ENCODE results near the gene ZSWIM5.
"Not testable (repeated sequence)": the region's sequence is repeated elsewhere in the genome, so short reads cannot be mapped to it uniquely, and the experiment has no call there.

ZSWIM5 gene

GRCh38 chr1:45205011-45205909 is 1.1 kb downstream of the ZSWIM5 start:
- no peak for FAIRE-seq
- DNase-seq (ENCODE audit: insufficient read length, low spot score): peak; percentile 19

DNA sequence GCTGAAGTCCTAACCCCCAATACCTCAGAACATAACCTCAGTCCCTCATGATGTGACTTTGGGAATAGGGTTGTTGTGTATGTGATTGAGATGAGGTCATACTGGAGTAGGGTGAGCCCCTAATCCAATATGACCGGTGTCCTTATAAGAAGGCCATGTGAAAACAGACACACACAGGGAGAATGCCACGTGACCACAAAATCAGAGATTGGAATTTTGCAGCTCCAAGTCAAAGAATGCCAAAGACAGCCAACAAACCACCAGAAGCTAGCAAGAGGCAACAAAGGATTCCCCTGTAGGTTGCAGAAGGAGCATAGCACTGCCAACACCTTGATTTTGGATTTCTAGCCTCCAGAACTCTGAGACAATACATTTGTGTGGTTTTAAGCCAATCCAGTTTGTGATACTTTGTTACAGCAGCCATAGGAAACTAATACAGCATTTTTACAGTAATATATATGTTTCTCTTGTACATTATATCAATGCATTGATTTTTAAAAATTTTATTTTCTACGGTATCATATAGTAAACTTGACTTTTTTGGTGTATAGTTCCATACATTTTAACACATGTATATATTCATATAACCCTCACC is 5.4 kb downstream of the ZSWIM5 start:
- DNase-seq (ENCODE audit: insufficient read length, low spot score) (no peak), FAIRE-seq (no peak)

DNA sequence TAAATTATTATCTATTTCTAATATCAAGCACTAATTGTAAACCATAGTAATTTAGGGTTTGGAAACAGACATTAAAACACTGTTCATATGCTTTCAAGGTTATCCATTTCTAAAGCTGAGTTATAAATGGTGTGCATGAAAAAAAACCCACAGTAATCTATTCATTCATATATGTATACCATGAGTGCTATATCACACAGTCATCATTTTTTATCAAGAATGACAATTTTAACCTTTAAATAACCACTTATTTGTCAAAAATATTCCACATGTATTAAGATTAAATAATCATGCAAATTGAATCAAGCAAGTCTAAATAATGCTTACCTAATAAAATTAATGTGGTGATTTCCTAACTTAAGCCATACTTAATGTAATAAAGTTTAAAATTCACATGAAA is 6.0 kb downstream of the ZSWIM5 start:
- DNase-seq (ENCODE audit: insufficient read length, low spot score): no peak
- FAIRE-seq: no peak

DNA sequence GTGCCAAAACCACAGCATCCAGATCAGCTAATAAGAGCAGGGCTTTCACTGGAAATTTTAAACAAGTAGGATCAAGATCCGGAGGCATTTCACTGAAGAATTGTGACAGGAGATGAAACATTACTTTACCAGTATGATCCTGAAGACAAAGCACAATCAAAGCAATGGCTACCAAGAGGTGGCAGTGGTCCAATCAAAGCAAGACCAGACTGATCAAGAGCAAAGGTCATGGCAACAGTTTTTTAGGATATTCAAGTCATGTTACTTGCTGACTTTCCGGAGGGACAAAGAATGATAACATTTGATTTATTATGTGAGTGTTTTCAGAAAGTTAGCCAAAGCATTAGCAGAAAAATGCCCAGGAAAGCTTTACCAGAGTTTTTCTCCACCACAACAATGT is 8.2 kb downstream of the ZSWIM5 start:
- no peak for FAIRE-seq
- no peak for DNase-seq (ENCODE audit: insufficient read length, low spot score)

DNA sequence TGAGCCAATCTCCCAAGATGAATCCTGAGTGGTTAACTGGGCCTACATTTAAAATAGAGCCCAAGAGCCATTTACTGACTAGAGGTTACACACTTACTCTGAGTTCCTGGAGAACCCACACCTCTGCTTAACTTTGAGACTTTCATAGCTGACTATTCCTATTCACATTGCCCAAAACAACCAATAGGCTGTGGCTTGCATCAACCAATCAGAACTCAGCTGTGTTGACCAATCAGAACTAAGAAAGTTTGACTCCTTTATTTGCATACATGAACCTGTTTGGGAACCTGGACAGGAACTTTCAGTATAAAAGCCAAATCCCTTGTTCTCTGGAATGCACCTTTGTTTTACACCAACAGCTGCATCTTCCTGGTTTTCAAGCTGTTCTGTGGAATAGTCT is 9.5 kb downstream of the ZSWIM5 start:
- FAIRE-seq: no peak

DNA sequence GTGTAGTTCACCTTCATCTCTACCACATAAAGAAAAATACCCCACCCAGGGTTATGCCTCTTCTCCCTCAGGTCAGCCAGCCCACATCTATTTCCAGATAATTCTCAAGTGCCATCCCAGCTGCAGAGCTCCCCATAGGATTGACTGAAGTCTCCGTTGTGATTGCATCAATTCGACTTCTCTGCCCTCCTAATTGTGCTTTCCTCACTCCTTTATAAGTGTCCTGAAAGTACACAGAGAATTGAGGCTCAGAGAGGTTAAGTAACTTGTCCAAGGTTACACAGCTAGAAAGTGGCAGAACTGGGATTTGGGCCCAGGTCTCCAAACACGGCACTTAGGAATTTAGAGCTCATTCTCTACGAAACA is 15.0 kb downstream of the ZSWIM5 start:
- DNase-seq (ENCODE audit: insufficient read length, low spot score): no peak
- no peak for FAIRE-seq

More for the DNA sequence above, 9.5 kb downstream of the ZSWIM5 start:
- no peak for DNase-seq (ENCODE audit: insufficient read length, low spot score)

DNA sequence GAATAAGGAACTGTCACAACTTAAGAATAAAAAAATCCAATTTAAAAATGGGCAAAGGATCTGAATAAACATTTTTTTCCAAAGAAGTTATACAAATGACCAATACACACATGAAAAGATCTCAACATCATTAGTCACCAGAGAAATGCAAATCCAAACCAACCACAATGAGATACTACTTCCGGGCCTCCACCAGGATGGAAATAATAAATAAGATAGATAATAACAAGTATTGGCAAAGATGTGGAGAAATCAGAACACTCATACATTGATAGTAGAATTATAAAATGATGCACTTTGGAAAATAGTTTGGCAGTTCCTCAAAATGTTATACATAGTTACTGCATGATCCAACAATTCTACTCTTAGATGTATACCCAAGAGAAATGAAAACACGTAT is 18.7 kb downstream of the ZSWIM5 start:
- FAIRE-seq (no peak), DNase-seq (ENCODE audit: insufficient read length, low spot score) (no peak)

- not testable (repeated sequence) for FAIRE-seq
These were observed 26.4 kb downstream of the ZSWIM5 start for GRCh38 chr1:45179918-45180519.

DNA sequence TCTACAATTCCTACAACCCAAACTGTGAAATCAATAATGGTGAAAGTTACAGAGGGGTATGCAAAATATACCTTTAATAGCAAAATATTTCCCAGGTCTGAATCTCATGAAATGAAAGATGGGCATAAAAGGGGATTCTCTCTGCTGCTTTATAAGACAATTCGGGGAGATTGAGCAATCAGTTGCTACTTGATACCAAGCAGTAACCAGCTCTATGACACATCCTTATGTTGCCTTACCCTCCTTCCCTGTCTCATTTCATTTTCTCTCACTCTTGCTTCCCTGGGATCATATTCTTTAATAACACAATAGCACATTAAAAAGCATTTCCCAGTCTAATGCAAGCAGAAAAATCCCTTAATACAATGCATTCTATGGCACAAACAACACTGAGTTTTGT is 29.0 kb downstream of the ZSWIM5 start:
- FAIRE-seq (no peak), DNase-seq (ENCODE audit: insufficient read length, low spot score) (peak; percentile 10)

More at GRCh38 chr1:45179918-45180519, 26.4 kb downstream of the ZSWIM5 start:
- DNase-seq (ENCODE audit: insufficient read length, low spot score): not testable (repeated sequence)

- no peak for DNase-seq (ENCODE audit: insufficient read length, low spot score)
- FAIRE-seq: no peak
These were observed 33.6 kb downstream of the ZSWIM5 start for GRCh38 chr1:45172764-45173163.

DNA sequence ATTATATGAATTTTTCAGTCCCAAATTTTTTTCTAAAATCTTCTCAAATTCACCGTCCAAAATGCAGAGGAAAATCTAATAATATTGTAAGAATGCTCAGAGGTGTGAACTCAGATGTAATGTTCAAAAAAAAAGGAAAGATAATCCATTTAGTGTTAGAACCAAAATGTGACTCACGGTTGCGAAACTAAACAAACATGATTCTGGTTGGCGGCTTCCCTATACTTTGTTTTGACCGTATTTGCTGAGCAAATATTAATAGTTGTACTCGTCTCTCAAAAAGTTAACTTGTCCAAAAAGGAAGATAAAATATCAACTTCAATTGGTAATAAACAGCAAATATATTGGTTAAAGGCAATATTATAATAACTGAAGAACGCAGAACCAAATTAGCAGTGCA is 34.4 kb downstream of the ZSWIM5 start:
- DNase-seq (ENCODE audit: insufficient read length, low spot score): no peak
- FAIRE-seq: no peak

DNA sequence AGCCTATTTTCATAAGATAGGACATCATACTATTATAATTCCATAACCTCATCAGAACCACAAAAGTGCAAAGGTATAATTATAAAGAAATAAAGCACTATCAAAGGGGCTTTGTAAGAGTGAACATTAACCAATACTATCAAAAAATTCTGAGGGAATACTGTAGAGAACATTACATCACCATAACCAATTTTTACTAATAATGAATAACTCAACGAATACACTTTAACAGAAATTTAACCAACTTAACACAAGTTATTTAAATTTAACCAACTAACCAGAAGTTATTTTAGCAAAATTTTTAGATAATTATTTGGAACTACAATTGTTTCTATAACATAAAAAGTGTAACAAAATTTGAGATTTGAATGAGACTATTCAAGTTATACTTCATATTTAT is 34.8 kb downstream of the ZSWIM5 start:
- FAIRE-seq (no peak), DNase-seq (ENCODE audit: insufficient read length, low spot score) (no peak)

DNA sequence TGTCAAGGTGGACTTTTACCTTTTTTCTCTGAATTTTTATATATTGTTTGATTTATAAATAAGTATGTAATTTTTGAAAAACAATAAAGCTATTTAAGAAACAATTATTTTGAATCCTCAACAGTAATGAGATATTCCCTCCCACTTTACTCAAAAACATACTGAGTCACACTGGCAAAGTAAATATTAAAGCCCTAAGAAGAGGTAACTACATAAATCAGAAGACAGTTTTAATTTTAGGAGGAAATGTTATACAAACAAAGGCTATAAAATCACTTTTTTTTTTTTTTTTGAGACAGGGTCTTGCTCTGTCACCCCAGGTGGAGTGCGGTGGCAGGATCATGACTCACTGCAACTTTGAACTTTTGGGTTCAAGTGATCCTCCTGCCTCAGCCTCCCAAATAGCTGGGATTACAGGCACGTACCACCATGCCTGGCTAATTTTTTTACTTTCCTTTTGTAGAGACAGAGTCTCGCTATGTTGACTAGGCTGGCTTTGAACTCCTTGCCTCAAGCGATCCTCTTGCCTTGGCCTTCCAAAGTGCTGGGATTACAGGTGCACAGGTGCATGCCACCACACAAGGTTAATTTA is 36.2 kb downstream of the ZSWIM5 start:
- no peak for FAIRE-seq
- DNase-seq (ENCODE audit: insufficient read length, low spot score): no peak

DNA sequence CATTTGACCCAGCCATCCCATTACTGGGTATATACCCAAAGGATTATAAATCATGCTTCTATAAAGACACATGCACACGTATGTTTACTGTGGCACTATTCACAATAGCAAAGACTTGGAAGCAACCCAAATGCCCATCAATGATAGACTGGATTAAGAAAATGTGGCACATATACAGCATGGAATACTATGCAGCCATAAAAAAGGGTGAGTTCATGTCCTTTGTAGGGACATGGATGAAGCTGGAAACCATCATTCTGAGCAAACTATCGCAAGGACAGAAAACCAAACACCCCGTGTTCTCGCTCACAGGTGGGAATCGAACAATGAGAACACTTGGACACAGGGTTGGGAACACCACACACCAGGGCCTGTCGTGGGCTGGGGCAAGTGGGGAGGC is 38.5 kb downstream of the ZSWIM5 start:
- FAIRE-seq: not testable (repeated sequence)

DNA sequence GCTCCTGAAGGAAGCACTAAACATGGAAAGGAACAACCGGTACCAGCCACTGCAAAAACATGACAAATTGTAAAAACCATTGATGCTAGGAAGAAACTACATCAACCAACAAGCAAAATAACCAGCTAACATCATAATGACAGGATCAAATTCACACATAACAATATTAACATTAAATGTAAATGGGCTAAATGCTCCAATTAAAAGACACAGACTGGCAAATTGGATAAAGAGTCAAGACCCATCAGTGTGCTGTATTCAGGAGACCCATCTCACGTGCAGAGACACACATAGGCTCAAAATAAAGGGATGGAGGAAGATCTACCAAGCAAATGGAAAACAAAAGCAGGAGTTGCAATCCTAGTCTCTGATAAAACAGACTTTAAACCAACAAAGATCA is 42.1 kb downstream of the ZSWIM5 start:
- not testable (repeated sequence) for FAIRE-seq; DNase-seq (ENCODE audit: insufficient read length, low spot score)

More for the DNA sequence above, 38.5 kb downstream of the ZSWIM5 start:
- DNase-seq (ENCODE audit: insufficient read length, low spot score): not testable (repeated sequence)

DNA sequence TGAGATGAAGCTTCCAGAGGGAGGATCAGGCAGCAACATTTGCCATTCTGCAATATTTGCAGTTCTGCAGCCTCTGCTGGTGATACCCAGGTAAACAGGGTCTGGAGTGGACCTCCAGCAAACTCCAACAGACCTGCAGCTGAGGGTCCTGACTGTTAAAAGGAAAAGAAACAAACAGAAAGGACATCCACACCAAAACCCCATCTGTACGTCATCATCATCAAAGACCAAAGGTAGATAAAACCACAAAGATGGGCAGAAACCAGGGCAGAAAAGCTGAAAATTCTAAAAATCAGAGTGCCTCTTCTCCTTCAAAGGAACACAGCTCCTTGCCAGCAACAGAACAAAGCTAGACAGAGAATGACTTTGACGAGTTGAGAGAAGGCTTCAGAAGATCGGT is 43.3 kb downstream of the ZSWIM5 start:
- DNase-seq (ENCODE audit: insufficient read length, low spot score); FAIRE-seq: not testable (repeated sequence)

DNA sequence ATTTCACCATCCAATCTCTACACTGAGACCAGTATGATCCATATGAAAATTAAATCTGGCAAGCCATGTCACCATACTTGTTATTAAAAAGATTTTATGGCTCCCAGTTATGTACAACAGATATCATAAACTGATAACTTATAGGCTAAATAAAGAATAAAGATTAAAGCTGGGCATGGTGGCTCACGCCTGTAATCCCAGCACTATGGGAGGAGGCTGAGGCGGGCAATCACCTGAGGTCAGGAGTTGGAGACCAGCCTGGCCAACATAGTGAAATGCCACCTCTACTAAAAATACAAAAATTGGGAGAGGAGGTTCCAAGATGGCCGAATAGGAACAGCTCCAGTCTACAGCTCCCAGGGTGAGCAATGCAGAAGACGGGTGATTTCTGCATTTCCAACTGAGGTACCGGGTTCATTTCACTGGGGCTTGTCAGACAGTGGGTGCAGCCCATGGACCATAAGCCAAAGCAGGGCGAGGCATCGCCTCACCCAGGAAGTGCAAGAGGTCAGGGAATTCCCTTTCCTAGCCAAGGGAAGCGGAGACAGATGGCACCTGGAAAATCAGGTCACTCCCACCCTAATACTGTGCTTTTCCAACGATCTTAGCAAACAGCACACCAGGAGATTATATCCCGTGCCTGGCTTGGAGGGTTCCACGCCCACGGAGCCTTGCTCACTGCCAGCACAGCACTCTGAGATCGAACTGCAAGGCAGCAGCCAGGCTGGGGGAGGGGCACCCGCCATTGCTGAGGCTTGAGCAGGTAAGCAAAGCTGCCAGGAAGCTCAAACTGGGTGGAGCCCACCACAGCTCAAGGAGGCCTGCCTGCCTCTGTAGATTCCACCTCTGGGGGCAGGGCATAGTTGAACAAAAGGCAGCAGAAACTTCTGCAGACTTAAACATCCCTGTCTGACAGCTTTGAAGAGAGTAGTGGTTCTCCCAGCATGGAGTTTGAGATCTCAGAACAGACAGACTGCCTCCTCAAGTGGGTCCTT is 44.1 kb downstream of the ZSWIM5 start:
- DNase-seq (ENCODE audit: insufficient read length, low spot score); FAIRE-seq: not testable (repeated sequence)

DNA sequence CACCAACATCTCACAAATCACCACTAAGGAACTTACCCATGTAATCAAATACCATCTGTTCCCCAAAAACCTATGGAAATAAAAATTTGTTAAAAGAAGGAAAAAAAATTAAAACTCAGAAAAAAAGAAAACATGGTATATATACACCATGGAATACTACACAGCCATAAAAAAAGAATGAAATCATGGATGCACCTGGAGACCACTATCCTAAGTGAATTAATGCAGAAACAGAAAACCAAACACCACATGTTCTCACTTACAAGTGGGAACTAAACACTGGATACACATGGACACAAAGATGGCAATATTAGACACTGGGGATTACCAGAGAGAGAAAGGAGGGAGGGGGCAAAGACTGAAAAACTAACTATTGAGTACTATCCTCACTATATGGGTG is 50.4 kb downstream of the ZSWIM5 start:
- no peak for DNase-seq (ENCODE audit: insufficient read length, low spot score)
- FAIRE-seq: no peak

DNA sequence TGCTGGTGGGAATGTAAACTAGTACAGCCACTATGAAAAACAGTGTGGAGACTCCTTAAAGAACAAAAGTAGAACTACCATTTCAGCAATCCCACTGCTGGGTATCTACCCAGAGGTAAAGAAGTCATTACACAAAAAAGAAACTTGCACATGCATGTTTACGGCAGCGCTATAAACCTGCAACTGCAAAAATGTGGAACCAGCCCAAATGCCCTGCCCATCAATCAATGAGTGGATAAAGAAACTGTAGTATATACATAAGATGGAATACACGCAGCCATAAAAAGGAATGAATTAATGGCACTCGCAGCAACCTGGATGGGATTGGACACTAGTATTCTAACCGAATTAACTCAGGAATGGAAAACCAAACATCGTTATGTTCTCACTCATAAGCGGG is 51.0 kb downstream of the ZSWIM5 start:
- DNase-seq (ENCODE audit: insufficient read length, low spot score) (no peak), FAIRE-seq (no peak)

DNA sequence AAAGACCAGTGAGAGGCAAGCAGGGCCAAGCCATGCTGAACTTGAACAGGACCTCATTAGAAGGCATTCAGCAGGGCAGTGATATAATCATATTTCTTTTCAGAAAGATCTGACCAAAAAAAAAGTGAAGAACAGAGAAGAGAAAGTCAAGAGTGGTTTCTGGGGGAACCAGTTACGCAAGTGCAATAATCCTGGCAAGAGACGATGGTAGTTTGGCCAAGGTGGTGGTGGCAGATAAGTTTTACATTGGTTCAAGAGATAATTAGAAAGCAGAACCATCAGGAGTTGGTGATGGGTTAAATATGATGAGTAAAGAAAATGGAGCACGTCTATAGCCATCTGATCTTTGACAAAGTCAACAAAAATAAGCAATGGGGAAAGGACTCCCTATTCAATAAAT is 54.3 kb downstream of the ZSWIM5 start:
- no peak for DNase-seq (ENCODE audit: insufficient read length, low spot score)
- no peak for FAIRE-seq

Data from HTR-8/SVneo (cell line).